Calu3 (cell line): Measurements from ENCODE around the gene STAB1. TPM values are rescaled to one million over a fixed set of nuclear protein-coding genes. Genes with fewer than 3 reads are reported as not detected.

Source experiments
- BruUV-seq: library from RNA; stranded (reverse); fragments of 400-500 nt; replicated peaks from 2 replicates; lab custom pipeline; 2021; lab: Mats Ljungman, UMichigan
- CTCF ChIA-PET: fragments of 300-600 bp; sonication (Branson Sonifier 250); formaldehyde crosslinking; loops from one replicate; lab custom pipeline; 2022; ENCODE audit warnings: antibody characterized with exemption; lab: Charles Lee
- DNase-seq: peaks from one replicate; pipeline ENCODE4 v3.0.0; 2022
- H3K27ac Mint-ChIP-seq: one replicate; pipeline ENCODE4 v1.8.0; 2022; ENCODE audit warnings: mixed read lengths; ENCODE audit not compliant: unreplicated experiment
- H3K27me3 Mint-ChIP-seq: one replicate; pipeline ENCODE4 v1.8.0; 2022; ENCODE audit warnings: mixed read lengths; ENCODE audit not compliant: unreplicated experiment
- H3K36me3 Mint-ChIP-seq: one replicate; pipeline ENCODE4 v1.8.0; 2022; ENCODE audit warnings: mild to moderate bottlenecking, moderate library complexity, mixed read lengths; ENCODE audit not compliant: insufficient read depth, unreplicated experiment
- H3K4me1 Mint-ChIP-seq: one replicate; pipeline ENCODE4 v1.8.0; 2022; ENCODE audit warnings: mild to moderate bottlenecking, low read depth, mixed read lengths; ENCODE audit not compliant: unreplicated experiment
- H3K4me3 Mint-ChIP-seq: one replicate; pipeline ENCODE4 v1.8.0; 2022; ENCODE audit warnings: mild to moderate bottlenecking, low read depth, moderate library complexity, mixed read lengths; ENCODE audit not compliant: unreplicated experiment
- H3K9me3 Mint-ChIP-seq: one replicate; pipeline ENCODE4 v1.8.0; 2022; ENCODE audit warnings: low read depth, mixed read lengths; ENCODE audit not compliant: unreplicated experiment
- intact Hi-C: fragments of 100-400 bp; cut with micrococcal nuclease; formaldehyde crosslinking; loops from one replicate; pipeline ENCODE4 v1.10.0; 2022; ENCODE audit not compliant: unreplicated experiment
- total RNA-seq: library from RNA; stranded (reverse); gene quantifications from 2 replicates; pipeline ENCODE4 v1.2.3, GENCODE V29; 2022
- TF ChIP-seq, protein P1 (sequence below): fragments of 200-600 bp; IDR thresholded peaks from one replicate; pipeline ENCODE4 v1.8.0; 2022; ENCODE audit warnings: antibody characterized with exemption; ENCODE audit not compliant: unreplicated experiment

STAB1 gene
- total RNA-seq, 1 experiment from 2014 or later = 0.26 TPM

DNA sequence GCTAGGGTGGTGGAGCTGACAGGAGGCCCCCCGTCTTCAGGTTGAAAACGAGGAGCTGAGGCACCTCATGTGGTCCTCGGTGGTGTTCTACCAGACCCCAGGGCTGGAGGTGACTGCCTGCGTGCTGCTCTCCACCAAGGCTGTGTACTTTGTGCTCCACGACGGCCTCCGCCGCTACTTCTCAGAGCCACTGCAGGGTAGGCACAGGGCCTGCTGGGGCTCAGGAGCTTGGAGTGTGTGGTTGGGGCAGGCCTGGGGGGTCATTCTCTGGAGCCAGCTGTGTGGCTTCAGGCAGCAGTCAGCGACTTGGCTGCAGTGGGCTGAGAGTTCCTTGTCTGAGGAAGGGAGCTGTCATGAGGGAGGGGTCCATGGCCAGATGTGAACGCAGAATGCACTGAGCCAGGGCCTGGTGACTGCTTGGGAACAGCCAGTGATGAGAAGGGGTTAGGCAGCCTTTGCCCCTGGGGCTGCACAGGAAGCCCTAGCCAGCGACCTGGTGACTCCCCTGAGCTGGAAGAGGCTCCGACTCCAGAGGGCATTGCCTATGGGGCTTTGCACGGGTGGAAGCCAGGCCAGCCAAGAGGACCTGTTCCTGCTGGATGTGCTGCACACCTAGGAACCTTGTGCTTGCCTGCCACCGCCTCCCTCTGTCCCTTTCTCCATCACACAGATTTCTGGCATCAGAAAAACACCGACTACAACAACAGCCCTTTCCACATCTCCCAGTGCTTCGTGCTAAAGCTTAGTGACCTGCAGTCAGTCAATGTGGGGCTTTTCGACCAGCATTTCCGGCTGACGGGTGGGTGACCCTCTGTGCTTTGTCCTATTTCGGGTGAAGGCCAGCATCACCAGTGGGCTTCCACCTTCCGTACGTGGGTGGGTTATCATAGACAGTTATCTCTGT, 4.9 kb upstream of the STAB1 start:
- H3K36me3 Mint-ChIP-seq = peaks cover 8% of the 10 kb centered on the region
- H3K4me3 Mint-ChIP-seq = no peak overlapping the region
- TF ChIP-seq, protein P1, sequence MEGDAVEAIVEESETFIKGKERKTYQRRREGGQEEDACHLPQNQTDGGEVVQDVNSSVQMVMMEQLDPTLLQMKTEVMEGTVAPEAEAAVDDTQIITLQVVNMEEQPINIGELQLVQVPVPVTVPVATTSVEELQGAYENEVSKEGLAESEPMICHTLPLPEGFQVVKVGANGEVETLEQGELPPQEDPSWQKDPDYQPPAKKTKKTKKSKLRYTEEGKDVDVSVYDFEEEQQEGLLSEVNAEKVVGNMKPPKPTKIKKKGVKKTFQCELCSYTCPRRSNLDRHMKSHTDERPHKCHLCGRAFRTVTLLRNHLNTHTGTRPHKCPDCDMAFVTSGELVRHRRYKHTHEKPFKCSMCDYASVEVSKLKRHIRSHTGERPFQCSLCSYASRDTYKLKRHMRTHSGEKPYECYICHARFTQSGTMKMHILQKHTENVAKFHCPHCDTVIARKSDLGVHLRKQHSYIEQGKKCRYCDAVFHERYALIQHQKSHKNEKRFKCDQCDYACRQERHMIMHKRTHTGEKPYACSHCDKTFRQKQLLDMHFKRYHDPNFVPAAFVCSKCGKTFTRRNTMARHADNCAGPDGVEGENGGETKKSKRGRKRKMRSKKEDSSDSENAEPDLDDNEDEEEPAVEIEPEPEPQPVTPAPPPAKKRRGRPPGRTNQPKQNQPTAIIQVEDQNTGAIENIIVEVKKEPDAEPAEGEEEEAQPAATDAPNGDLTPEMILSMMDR = no peak
- H3K9me3 Mint-ChIP-seq = no peaks in the 10 kb centered on the region
- CTCF ChIA-PET = no interaction called here
- H3K27me3 Mint-ChIP-seq = no peaks in the 10 kb centered on the region
- DNase-seq = no peak
- no TSS peak for BruUV-seq
- intact Hi-C loops = no loop called here
- H3K27ac Mint-ChIP-seq = no peak overlapping the region
- H3K4me1 Mint-ChIP-seq = no peaks in the 10 kb centered on the region

DNA sequence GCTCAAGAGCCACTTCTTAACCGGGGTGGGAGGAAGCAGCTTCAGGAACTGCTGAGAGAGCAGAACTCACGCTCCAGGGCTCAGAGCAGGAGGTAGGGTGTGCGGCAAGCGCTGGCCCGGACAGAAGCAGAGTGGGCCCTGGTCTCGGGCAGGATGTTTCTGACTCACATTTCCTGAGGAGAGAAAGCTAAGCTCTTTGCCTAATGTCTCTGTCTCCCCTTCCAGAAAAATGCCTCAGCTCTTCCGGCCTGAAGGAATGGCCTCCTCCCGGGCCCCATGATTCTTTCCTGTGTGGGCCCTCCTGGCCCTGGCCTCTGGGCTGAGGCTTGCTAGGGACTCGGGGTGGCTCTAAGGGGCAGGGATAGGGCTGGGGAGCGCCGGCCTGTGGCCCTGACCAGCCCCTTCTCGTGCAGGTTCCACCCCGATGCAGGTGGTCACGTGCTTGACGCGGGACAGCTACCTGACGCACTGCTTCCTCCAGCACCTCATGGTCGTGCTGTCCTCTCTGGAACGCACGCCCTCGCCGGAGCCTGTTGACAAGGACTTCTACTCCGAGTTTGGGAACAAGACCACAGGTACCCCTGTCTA, 4.1 kb upstream of the STAB1 start:
- H3K36me3 Mint-ChIP-seq = peaks cover 4% of the 10 kb centered on the region
- intact Hi-C loops = no loop called here
- DNase-seq = no peak
- H3K4me1 Mint-ChIP-seq = no peaks in the 10 kb centered on the region
- H3K27me3 Mint-ChIP-seq = no peaks in the 10 kb centered on the region
- H3K27ac Mint-ChIP-seq = no peak overlapping the region
- no TSS peak for BruUV-seq
- CTCF ChIA-PET = no interaction called here
- no peak overlapping the region for H3K4me3 Mint-ChIP-seq
- TF ChIP-seq, protein P1 = no peak
- no peaks in the 10 kb centered on the region for H3K9me3 Mint-ChIP-seq

DNA sequence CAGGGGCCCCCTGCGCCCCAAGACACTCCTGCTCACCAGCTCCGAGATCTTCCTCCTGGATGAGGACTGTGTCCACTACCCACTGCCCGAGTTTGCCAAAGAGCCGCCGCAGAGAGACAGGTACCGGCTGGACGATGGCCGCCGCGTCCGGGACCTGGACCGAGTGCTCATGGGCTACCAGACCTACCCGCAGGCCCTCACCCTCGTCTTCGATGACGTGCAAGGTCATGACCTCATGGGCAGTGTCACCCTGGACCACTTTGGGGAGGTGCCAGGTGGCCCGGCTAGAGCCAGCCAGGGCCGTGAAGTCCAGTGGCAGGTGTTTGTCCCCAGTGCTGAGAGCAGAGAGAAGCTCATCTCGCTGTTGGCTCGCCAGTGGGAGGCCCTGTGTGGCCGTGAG, 3.1 kb upstream of the STAB1 start:
- intact Hi-C loops = no loop called here
- Mint-ChIP-seq H3K9me3 (no peaks in the 10 kb centered on the region), H3K4me3 (no peak overlapping the region), H3K4me1 (no peaks in the 10 kb centered on the region), H3K27me3 (no peaks in the 10 kb centered on the region), H3K36me3 (peaks cover 4% of the 10 kb centered on the region), H3K27ac (no peak overlapping the region)
- CTCF ChIA-PET = no interaction called here
- DNase-seq = no peak
- no TSS peak for BruUV-seq
- TF ChIP-seq, protein P1 = no peak

DNA sequence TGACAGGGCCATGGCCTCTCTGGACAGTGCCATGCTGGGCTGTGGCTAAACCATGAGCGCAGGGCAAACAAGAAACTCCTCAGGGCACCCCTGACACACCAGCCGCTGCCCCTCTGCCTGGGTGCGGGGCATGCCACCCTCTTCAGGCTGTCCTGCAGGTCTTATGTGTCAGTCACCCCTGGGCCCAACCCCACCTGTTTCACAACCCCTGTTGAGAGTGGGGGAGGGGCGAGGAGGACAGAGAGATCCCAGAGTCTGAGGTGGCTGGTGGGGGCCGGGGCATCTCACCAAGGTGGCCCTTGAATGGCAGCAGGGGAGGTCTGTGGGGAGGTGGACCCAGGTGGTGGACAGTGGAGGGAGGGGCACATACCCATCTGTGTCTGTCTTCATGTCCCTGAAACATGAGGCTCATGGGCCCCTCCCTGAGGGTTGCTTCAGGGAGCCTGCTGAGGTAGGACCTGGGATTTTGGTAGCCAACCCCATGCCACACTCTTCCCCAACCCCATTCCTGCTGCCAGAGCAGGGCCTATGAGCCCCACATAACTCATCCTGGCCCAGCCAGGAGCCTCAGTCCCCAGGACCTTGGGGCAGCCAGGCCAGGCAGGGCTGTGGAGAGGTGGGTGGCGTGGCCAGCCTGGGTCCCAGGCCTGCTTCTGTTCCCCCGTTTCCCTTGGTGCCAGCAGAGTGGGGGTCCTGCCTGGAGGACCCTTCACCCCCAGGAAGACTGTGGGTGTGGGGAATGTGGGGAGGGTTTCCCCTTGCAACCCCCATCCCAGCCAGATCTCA, 1.7 kb upstream of the STAB1 start:
- Mint-ChIP-seq H3K27me3 (no peaks in the 10 kb centered on the region), H3K9me3 (no peaks in the 10 kb centered on the region), H3K4me3 (no peak overlapping the region), H3K27ac (no peak overlapping the region), H3K36me3 (peaks cover 4% of the 10 kb centered on the region), H3K4me1 (no peaks in the 10 kb centered on the region)
- intact Hi-C loops = no loop called here
- TF ChIP-seq, protein P1 = no peak
- CTCF ChIA-PET = no interaction called here
- no TSS peak for BruUV-seq
- no peak for DNase-seq
